Activated naive CD4-positive, alpha-beta T cell treated with anti-CD3 and anti-CD28 coated beads, Interleukin-2, amount 10 ng/mL, durations not matched to agents 5 hours and 36 hours (primary cell): Measurements from ENCODE around the gene WSB2. TPM values are rescaled to one million over a fixed set of nuclear protein-coding genes. Genes with fewer than 3 reads are reported as not detected.

Experiments used
- total RNA-seq, 2 experiments: library from RNA; stranded (reverse); gene quantifications; one replicate each; pipeline ENCODE4 v1.2.3, GENCODE V29; 2021

The WSB2 gene
- total RNA-seq, result 10 to 100 TPM; 44.6 to 47.3 TPM

GRCh38 chr12:118061011-118061872 lies at the start of gene WSB2:
TSS of gene WSB2 (minus strand) at chr12:118061179. CDS start at chr12:118061048, 131 bp downstream.

GRCh38 chr12:118103601-118104382 lies 42.8 kb upstream of the WSB2 start, which contains the start of gene VSIG10:
TSS of gene VSIG10 (minus strand) at chr12:118104011. CDS start at chr12:118103671, 340 bp downstream.

GRCh38 chr12:118016424-118017264 lies 44.3 kb downstream of the WSB2 start, which contains the start of gene RFC5:
TSS of gene RFC5 (plus strand) at chr12:118016703. CDS start at chr12:118016828, 125 bp downstream.

Other genes starting within 250 kb of the WSB2 start
- not detected for gene KSR2, start 92.2 kb downstream of the WSB2 start, total RNA-seq
- 10 to 100 TPM; 31.1 to 33.8 TPM for gene RFC5, start 44.5 kb downstream of the WSB2 start, total RNA-seq
- 1 to 10 TPM; 5.6 to 5.7 TPM for gene VSIG10, start 42.8 kb upstream of the WSB2 start, total RNA-seq
- gene PEBP1, start 74.9 kb upstream of the WSB2 start, total RNA-seq, result 10 to 100 TPM; 87.6 to 92.0 TPM